Astrocyte (in vitro differentiated cells and primary cell): ENCODE results near the gene IPO11. TPM values are rescaled to one million over a fixed set of nuclear protein-coding genes. Genes with fewer than 3 reads are reported as not detected.

Source experiments
- DNase-seq: peaks from one replicate; pipeline ENCODE4 v3.0.0-alpha.2; 2010; ENCODE audit warnings: low read depth
- FAIRE-seq: peaks from 2 replicates; lab custom pipeline; 2011; peaks lifted over from hg19 to GRCh38; lab: Jason Lieb, UNC
- H2AFZ ChIP-seq: 2 replicates; pipeline ENCODE4 v1.6.0; 2012; ENCODE audit warnings: low read depth, low read length, inconsistent platforms
- H3K27ac ChIP-seq: 2 replicates; pipeline ENCODE4 v1.5.1; 2011; ENCODE audit warnings: low read depth, low read length, inconsistent platforms
- H3K27me3 ChIP-seq: 2 replicates; pipeline ENCODE4 v1.6.0; 2011; ENCODE audit warnings: low read length, inconsistent platforms; ENCODE audit not compliant: insufficient read depth
- H3K36me3 ChIP-seq: 2 replicates; pipeline ENCODE4 v1.5.1; 2011; ENCODE audit warnings: low read length, inconsistent platforms; ENCODE audit not compliant: insufficient read depth
- H3K4me1 ChIP-seq: 2 replicates; pipeline ENCODE4 v1.5.1; 2011; ENCODE audit warnings: low read length, inconsistent platforms; ENCODE audit not compliant: insufficient read depth
- H3K4me2 ChIP-seq: 2 replicates; pipeline ENCODE4 v1.6.0; 2012; ENCODE audit warnings: low read length, inconsistent platforms
- H3K4me3 ChIP-seq: 2 replicates; pipeline ENCODE4 v1.5.1; 2011; ENCODE audit warnings: low read depth, mild to moderate bottlenecking, low read length, inconsistent platforms; ENCODE audit not compliant: insufficient read depth
- H3K79me2 ChIP-seq: 2 replicates; pipeline ENCODE4 v1.6.0; 2012; ENCODE audit warnings: mild to moderate bottlenecking, low read length, inconsistent platforms; ENCODE audit not compliant: insufficient read depth
- H3K9ac ChIP-seq: 2 replicates; pipeline ENCODE4 v1.6.0; 2012; ENCODE audit warnings: mild to moderate bottlenecking, low read length, inconsistent platforms
- H3K9me3 ChIP-seq: 2 replicates; pipeline ENCODE4 v1.5.1; 2012; ENCODE audit warnings: low read depth, mild to moderate bottlenecking, low read length, inconsistent platforms; ENCODE audit not compliant: insufficient read depth
- H4K20me1 ChIP-seq: 2 replicates; pipeline ENCODE4 v1.6.0; 2012; ENCODE audit warnings: low read length, inconsistent platforms; ENCODE audit not compliant: insufficient read depth
- H3K27ac Mint-ChIP-seq: one replicate; pipeline ENCODE4 v1.8.0; 2021; ENCODE audit warnings: mild to moderate bottlenecking, mixed read lengths; ENCODE audit not compliant: unreplicated experiment
- H3K27me3 Mint-ChIP-seq: one replicate; pipeline ENCODE4 v1.8.0; 2021; ENCODE audit warnings: low read depth, mixed read lengths; ENCODE audit not compliant: unreplicated experiment
- H3K36me3 Mint-ChIP-seq: one replicate; pipeline ENCODE4 v1.8.0; 2021; ENCODE audit warnings: low read depth, mixed read lengths; ENCODE audit not compliant: unreplicated experiment
- H3K4me1 Mint-ChIP-seq: one replicate; pipeline ENCODE4 v1.8.0; 2021; ENCODE audit warnings: low read depth, mixed read lengths; ENCODE audit not compliant: unreplicated experiment
- H3K4me3 Mint-ChIP-seq: one replicate; pipeline ENCODE4 v1.8.0; 2021; ENCODE audit warnings: mild to moderate bottlenecking, moderate library complexity, mixed read lengths; ENCODE audit not compliant: unreplicated experiment
- H3K9me3 Mint-ChIP-seq: one replicate; pipeline ENCODE4 v1.8.0; 2021; ENCODE audit warnings: mild to moderate bottlenecking, mixed read lengths; ENCODE audit not compliant: unreplicated experiment
- EZH2 ChIP-seq: IDR thresholded peaks from 2 replicates; pipeline ENCODE4 v1.6.1; 2012; ENCODE audit warnings: mild to moderate bottlenecking, low read length, inconsistent platforms; ENCODE audit not compliant: insufficient read depth
- total RNA-seq: library from RNA; stranded (reverse); gene quantifications from 2 replicates; pipeline ENCODE4 v1.2.1, GENCODE V29; 2021
- TF ChIP-seq, protein P1 (sequence below): IDR thresholded peaks from 2 replicates; pipeline ENCODE4 v1.5.1; 2011; ENCODE audit warnings: low read depth, mild to moderate bottlenecking, inconsistent platforms, low read length, moderate library complexity; ENCODE audit not compliant: insufficient read depth

Gene IPO11
- total RNA-seq, 1 donor from 2014 or later, result 31.7 TPM

DNA sequence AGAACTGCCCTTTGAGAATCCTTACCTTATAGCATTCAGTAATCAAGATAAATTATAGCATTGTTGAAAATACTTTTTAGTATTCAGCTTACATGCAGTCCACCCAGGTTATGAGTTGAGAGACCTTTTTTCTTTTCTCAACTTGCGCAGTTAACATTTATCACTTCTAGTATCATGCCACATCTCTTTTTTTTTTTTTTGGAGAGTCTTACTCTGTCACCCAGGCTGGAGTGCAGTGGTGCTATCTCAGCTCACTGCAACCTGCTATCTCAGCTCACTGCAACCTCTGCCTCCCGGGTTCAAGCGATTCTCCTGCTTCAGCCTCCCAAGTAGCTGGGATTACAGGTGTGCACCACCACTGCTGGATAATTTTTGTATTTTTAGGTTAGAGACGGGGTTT lies 195.1 kb downstream of the IPO11 start:
- Histone ChIP-seq H3K9me3 (no peaks in the 10 kb centered on the region), H3K9ac (no peak overlapping the region), H3K27ac (no peak overlapping the region), H3K79me2 (no peaks in the 10 kb centered on the region), H3K4me2 (no peak overlapping the region), H3K36me3 (no peaks in the 10 kb centered on the region), H3K27me3 (no peaks in the 10 kb centered on the region), H3K4me1 (no peaks in the 10 kb centered on the region), H3K4me3 (no peak overlapping the region), H2AFZ (no peak overlapping the region), H4K20me1 (no peaks in the 10 kb centered on the region)
- Mint-ChIP-seq H3K36me3 (peaks cover 11% of the 10 kb centered on the region), H3K4me1 (peaks cover 4% of the 10 kb centered on the region), H3K4me3 (no peak overlapping the region), H3K9me3 (no peaks in the 10 kb centered on the region), H3K27ac (no peak overlapping the region), H3K27me3 (no peaks in the 10 kb centered on the region)
- TF ChIP-seq, protein P1, sequence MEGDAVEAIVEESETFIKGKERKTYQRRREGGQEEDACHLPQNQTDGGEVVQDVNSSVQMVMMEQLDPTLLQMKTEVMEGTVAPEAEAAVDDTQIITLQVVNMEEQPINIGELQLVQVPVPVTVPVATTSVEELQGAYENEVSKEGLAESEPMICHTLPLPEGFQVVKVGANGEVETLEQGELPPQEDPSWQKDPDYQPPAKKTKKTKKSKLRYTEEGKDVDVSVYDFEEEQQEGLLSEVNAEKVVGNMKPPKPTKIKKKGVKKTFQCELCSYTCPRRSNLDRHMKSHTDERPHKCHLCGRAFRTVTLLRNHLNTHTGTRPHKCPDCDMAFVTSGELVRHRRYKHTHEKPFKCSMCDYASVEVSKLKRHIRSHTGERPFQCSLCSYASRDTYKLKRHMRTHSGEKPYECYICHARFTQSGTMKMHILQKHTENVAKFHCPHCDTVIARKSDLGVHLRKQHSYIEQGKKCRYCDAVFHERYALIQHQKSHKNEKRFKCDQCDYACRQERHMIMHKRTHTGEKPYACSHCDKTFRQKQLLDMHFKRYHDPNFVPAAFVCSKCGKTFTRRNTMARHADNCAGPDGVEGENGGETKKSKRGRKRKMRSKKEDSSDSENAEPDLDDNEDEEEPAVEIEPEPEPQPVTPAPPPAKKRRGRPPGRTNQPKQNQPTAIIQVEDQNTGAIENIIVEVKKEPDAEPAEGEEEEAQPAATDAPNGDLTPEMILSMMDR, result no peak
- no peak for TF ChIP-seq EZH2
- no peak for FAIRE-seq
- no peak for DNase-seq

DNA sequence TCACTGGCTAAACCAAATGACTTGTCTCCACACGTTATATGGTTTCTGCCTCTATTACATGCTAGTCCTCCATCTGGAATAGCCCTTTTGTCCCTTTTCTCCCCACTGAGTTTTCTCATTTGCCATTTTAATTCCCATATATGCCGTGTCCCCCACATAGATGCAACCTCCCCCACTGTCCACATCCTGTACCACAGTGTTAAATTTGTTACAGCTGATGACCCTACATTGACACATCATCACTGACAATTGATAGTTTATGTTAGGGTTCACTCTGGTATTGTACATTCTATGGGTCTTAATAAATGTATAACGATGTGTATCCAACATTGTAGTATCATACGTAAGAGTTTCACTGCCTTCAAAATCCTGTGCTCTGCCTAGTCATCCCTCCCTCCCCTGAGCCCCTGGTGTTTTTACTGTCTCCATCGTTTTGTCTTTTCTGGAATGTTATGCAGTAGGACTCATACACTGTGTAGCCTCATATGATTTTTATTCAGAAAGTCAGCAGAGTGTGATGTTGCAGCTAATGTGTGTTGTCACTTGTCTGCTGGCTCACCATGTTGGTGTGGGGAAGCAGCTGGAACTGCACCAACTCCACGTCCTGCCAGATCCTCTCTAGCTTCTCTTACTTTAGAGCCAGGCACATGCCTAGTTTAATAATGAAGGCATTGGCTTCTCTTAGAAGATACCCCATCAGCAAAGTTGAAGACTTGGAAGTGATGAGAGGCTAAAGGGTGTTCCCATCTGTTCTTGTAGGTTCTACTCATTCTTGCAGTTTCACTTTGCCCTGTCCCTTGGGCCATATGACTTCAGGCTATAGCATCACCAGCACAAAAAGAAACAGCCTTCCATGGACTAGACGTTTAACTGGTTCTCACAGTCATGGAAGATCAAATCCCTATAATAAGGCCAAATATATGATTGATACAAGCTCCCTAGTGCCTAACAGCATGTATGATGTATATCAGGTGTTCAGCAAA lies 196.3 kb downstream of the IPO11 start:
- Histone ChIP-seq H3K4me2 (no peak overlapping the region), H3K27ac (no peak overlapping the region), H4K20me1 (no peaks in the 10 kb centered on the region), H3K79me2 (no peaks in the 10 kb centered on the region), H3K9me3 (no peaks in the 10 kb centered on the region), H3K4me1 (no peaks in the 10 kb centered on the region), H3K36me3 (no peaks in the 10 kb centered on the region), H3K4me3 (no peak overlapping the region), H3K27me3 (no peaks in the 10 kb centered on the region), H3K9ac (no peak overlapping the region), H2AFZ (no peak overlapping the region)
- Mint-ChIP-seq H3K4me1 (peaks cover 4% of the 10 kb centered on the region), H3K36me3 (peaks cover 6% of the 10 kb centered on the region), H3K4me3 (no peak overlapping the region), H3K9me3 (no peaks in the 10 kb centered on the region), H3K27me3 (no peaks in the 10 kb centered on the region), H3K27ac (no peak overlapping the region)
- TF ChIP-seq, protein P1, result no peak
- FAIRE-seq, result no peak
- no peak for DNase-seq

DNA sequence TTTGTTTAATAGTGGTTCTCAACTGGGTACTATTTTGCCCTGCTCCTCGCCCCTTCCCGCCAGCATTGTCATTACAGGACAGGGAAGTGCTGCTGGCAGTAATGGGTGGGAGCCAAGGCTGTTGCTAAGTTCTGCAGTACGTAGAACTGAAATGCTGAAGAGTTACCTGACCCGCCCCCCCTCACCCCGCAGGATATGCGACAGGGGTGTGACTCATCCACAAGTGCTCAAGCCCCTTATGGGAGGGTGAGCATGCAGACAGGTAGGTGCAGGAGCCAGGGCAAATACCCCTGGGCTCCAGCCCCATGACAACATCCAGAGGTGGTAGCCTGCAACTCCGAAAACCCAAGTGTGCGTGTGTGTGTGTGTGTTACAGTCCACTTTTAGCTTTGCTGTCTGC lies 201.8 kb downstream of the IPO11 start:
- Histone ChIP-seq H3K79me2 (no peaks in the 10 kb centered on the region), H3K9ac (no peak overlapping the region), H3K27ac (no peak overlapping the region), H3K4me2 (no peak overlapping the region), H3K27me3 (no peaks in the 10 kb centered on the region), H4K20me1 (no peaks in the 10 kb centered on the region), H3K9me3 (no peaks in the 10 kb centered on the region), H3K4me1 (no peaks in the 10 kb centered on the region), H3K4me3 (no peak overlapping the region), H2AFZ (no peak overlapping the region), H3K36me3 (no peaks in the 10 kb centered on the region)
- TF ChIP-seq EZH2, result no peak
- TF ChIP-seq, protein P1, result no peak
- H3K27me3 Mint-ChIP-seq, result no peaks in the 10 kb centered on the region
- no peaks in the 10 kb centered on the region for H3K4me1 Mint-ChIP-seq
- H3K27ac Mint-ChIP-seq, result no peak overlapping the region
- FAIRE-seq, result no peak
- no peak overlapping the region for H3K4me3 Mint-ChIP-seq
- no peaks in the 10 kb centered on the region for H3K36me3 Mint-ChIP-seq
- H3K9me3 Mint-ChIP-seq, result no peaks in the 10 kb centered on the region
- no peak for DNase-seq
